DMS79 (cell line): ENCODE measurements around the gene CDH23.

Experiments used
- DNase-seq: peaks from one replicate; lab custom pipeline; 2025; lab: John Stamatoyannopoulos, UW

The CDH23 gene

GRCh38 chr10:71423250-71423649 lies 26.5 kb downstream of the CDH23 start:
- DNase-seq, result no peak

- DNase-seq, result no peak
Measured at GRCh38 chr10:71423901-71424300, 27.2 kb downstream of the CDH23 start.

GRCh38 chr10:71424496-71425194 lies 27.9 kb downstream of the CDH23 start:
- no peak for DNase-seq

- no peak for DNase-seq
Measured at GRCh38 chr10:71426058-71426605, 29.4 kb downstream of the CDH23 start.

- no peak for DNase-seq
Measured at GRCh38 chr10:71427246-71427645, 30.5 kb downstream of the CDH23 start.

GRCh38 chr10:71429304-71429703 lies 32.6 kb downstream of the CDH23 start:
- no peak for DNase-seq

- no peak for DNase-seq
Measured at GRCh38 chr10:71429929-71430328, 33.2 kb downstream of the CDH23 start.

GRCh38 chr10:71431239-71432100 lies 34.8 kb downstream of the CDH23 start:
- no peak for DNase-seq

- DNase-seq, result no peak
Measured at GRCh38 chr10:71432101-71432905, 35.6 kb downstream of the CDH23 start.

GRCh38 chr10:71432956-71433767 lies 36.4 kb downstream of the CDH23 start:
- DNase-seq, result no peak

GRCh38 chr10:71433768-71434744 lies 37.3 kb downstream of the CDH23 start:
- DNase-seq, result no peak

GRCh38 chr10:71434760-71435394 lies 38.2 kb downstream of the CDH23 start:
- no peak for DNase-seq

GRCh38 chr10:71435571-71436267 lies 39.0 kb downstream of the CDH23 start:
- no peak for DNase-seq

- DNase-seq, result no peak
Measured at GRCh38 chr10:71436268-71437125, 39.8 kb downstream of the CDH23 start.

- DNase-seq, result no peak
Measured at GRCh38 chr10:71437537-71438092, 40.9 kb downstream of the CDH23 start.

- no peak for DNase-seq
Measured at GRCh38 chr10:71438761-71439160, 42.0 kb downstream of the CDH23 start.

- no peak for DNase-seq
Measured at GRCh38 chr10:71439670-71440425, 43.1 kb downstream of the CDH23 start.
